Choroid plexus epithelial cell (primary cell): Measurements from ENCODE around the gene PSME1.

ENCODE experiments used
- DNase-seq: peaks from one replicate; pipeline ENCODE4 v3.0.0-alpha.2; 2010; ENCODE audit warnings: low read depth
- H3K4me3 ChIP-seq: 2 replicates; pipeline ENCODE4 v1.5.1; 2011; ENCODE audit warnings: low read depth, mild to moderate bottlenecking, control low read depth, low read length, moderate library complexity
- TF ChIP-seq, protein P1 (sequence below): conservative IDR thresholded peaks from 2 replicates; pipeline ENCODE4 v1.5.1; 2011; ENCODE audit warnings: low read depth, mild to moderate bottlenecking, control low read depth, inconsistent platforms, low read length, moderate library complexity

Gene PSME1

DNA sequence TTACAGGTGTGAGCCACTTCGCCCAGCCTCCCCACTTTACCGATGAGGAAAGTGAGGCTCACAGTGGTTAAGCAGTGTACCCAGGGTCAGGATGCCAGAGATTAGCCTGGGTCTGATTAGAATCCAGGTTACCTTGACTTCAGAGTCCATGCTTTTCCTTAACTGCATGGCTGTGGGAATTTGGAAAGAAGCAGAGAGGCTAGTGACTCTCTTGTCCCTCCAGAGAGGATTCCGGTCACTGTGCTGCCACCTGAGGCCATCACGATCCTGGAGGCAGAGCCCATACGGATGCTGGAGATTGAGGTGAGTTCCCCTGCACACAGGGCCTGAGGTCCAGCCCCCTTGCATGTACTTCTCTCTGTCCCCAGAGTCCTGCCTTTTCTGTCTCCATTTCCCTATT, 40.6 kb downstream of the PSME1 start:
- TF ChIP-seq, protein P1, sequence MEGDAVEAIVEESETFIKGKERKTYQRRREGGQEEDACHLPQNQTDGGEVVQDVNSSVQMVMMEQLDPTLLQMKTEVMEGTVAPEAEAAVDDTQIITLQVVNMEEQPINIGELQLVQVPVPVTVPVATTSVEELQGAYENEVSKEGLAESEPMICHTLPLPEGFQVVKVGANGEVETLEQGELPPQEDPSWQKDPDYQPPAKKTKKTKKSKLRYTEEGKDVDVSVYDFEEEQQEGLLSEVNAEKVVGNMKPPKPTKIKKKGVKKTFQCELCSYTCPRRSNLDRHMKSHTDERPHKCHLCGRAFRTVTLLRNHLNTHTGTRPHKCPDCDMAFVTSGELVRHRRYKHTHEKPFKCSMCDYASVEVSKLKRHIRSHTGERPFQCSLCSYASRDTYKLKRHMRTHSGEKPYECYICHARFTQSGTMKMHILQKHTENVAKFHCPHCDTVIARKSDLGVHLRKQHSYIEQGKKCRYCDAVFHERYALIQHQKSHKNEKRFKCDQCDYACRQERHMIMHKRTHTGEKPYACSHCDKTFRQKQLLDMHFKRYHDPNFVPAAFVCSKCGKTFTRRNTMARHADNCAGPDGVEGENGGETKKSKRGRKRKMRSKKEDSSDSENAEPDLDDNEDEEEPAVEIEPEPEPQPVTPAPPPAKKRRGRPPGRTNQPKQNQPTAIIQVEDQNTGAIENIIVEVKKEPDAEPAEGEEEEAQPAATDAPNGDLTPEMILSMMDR, result no peak
- no peak for DNase-seq
- no peak overlapping the region for H3K4me3 ChIP-seq

DNA sequence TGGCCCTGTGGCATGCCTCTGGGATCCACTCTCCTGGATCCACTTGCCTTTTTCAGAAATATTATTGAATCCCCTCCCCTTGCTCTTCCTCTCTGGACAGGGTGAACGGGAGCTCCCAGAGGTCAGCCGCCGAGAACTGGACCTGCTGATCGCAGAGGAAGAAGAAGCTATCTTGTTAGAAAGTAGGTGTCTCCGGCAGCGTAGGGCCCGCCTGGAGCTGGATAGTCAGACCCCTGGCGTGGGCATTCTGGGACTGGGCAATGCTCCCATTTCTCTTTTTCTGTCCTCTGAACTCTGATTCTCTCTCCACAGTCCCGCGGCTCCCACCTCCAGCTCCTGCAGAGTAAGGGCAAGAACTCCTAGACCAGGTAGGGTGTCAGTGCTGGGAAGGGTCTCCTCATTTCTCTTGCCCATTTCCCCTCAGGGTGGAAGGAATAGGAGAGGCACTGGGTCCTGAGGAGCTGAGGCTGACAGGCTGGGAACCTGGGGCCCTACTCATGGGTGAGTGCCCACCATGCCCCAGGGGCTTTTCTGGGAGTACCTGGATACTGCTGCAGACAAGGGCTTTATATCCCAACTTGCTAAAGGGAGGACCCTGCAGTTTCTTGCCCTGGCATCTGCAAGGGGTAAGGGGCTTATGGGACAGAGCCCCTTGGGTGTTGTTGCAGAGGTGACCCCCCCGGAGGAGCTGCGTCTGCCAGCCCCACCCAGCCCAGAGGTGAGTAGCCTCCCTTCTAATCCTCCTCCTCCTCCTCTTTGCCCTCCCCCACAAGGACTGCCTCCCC, 41.2 kb downstream of the PSME1 start:
- DNase-seq, result no peak
- TF ChIP-seq, protein P1, result no peak
- no peak overlapping the region for H3K4me3 ChIP-seq

GRCh38 chr14:24177891-24178290, 41.9 kb downstream of the PSME1 start:
- no peak overlapping the region for H3K4me3 ChIP-seq

GRCh38 chr14:24178399-24179178, 42.6 kb downstream of the PSME1 start:
- DNase-seq, result no peak
- no peak overlapping the region for H3K4me3 ChIP-seq
- TF ChIP-seq, protein P1, result no peak

More at GRCh38 chr14:24177891-24178290, 41.9 kb downstream of the PSME1 start:
- DNase-seq, result no peak
- TF ChIP-seq, protein P1, result no peak

- no peak overlapping the region for H3K4me3 ChIP-seq
- TF ChIP-seq, protein P1, result no peak
- DNase-seq, result no peak
These were observed 43.4 kb downstream of the PSME1 start for GRCh38 chr14:24179294-24179960.

- H3K4me3 ChIP-seq, result no peak overlapping the region
- TF ChIP-seq, protein P1, result no peak
- peak; percentile 69 for DNase-seq
These were observed 44.2 kb downstream of the PSME1 start for GRCh38 chr14:24179961-24180796.
